Psoas muscle (tissue), 8 donors: ENCODE data around the gene POFUT2. TPM values are rescaled to one million over a fixed set of nuclear protein-coding genes. Genes with fewer than 3 reads are reported as not detected.

Experiments used
- ATAC-seq, 4 donors: fragments of 200-7000 bp; cut with Tn5 transposase; one replicate each; pipeline ENCODE4 v1.9.1; 2020; ENCODE audit warnings: moderate library complexity in 3 of 4, mild to moderate bottlenecking in 2 of 4
- DNase-seq, 2 donors: peaks; one replicate each; pipeline ENCODE4 v3.0.0-alpha.2; 2020
- H3K27ac ChIP-seq: fragments of 200-600 bp; one replicate; pipeline ENCODE4 v1.8.0; 2022
- H3K27me3 ChIP-seq, 3 donors: fragments of 200-600 bp in 1 of 3; one replicate each; pipeline versions ENCODE4 v1.6.1 to v1.8.0; 2013 to 2022; ENCODE audit warnings: low read length in 2 of 3, mild to moderate bottlenecking in 2 of 3, moderate library complexity in 1 of 3; ENCODE audit not compliant: insufficient read depth in 3 of 3
- H3K36me3 ChIP-seq, 2 donors: fragments of 200-600 bp in 1 of 2; one replicate each; pipeline versions ENCODE4 v1.6.1 to v1.8.0; 2013 to 2022; ENCODE audit warnings: low read depth in 1 of 2, mild to moderate bottlenecking in 1 of 2, moderate library complexity in 1 of 2; ENCODE audit not compliant: insufficient read depth in 1 of 2
- H3K4me1 ChIP-seq: fragments of 200-600 bp; one replicate; pipeline ENCODE4 v1.8.0; 2022
- H3K4me3 ChIP-seq: fragments of 200-600 bp; one replicate; pipeline ENCODE4 v1.8.0; 2022; ENCODE audit warnings: mild to moderate bottlenecking
- H3K9me3 ChIP-seq: fragments of 200-600 bp; one replicate; pipeline ENCODE4 v1.8.0; 2022
- WGBS, 3 donors: extraction: QIAGEN DNeasy Blood & Tissue Kit; methylation state at CpG; one replicate each; pipeline versions ENCODE4 v1.1.6 to v1.1.7; 2013; 5-methylcytosine and 5-hydroxymethylcytosine counted together
- intact Hi-C, 2 donors: fragments of 100-400 bp; cut with DNase I; formaldehyde crosslinking; loops; one replicate each; pipeline versions ENCODE4 v1.11.0 to v1.14.2; 2022
- polyA plus RNA-seq, 3 donors: library from polyadenylated mRNA; stranded (reverse); fragments of 200-250 nt; gene quantifications; one replicate each; pipeline ENCODE4 v1.2.3, GENCODE V29; 2013
- total RNA-seq, 4 donors: library from RNA; stranded (reverse); fragmentation: NEBNext Ultra II Directional in 2 of 4; extraction: Animal tissue kit (Norgen Biotek cat#: 25700) in 2 of 4; gene quantifications; one replicate each; pipeline versions ENCODE4 v1.2.1 to v1.2.4, GENCODE V29; 2021 to 2023
- TF ChIP-seq, protein P1 (sequence below): fragments of 200-600 bp; IDR thresholded peaks from one replicate; pipeline ENCODE4 v1.8.0; 2022; ENCODE audit warnings: antibody characterized with exemption
- donor health status: healthy with polysubstance abuse.
- donor health status: DM: no; HTN: no; CAD: no; lungs with moderate emphysema.
- donor health status: Bipolar disorder and iron deficiency.
- donor health status: healthy.
- donor health status: DM: yes; HTN: yes; CAD: no.
- donor health status: DM: no; HTN: no; CAD: no.
- donor health status: DM: no; HTN: no; CAD: no.
- donor health status: DM: yes; HTN: yes; CAD: no.

The POFUT2 gene
- total and polyA plus RNA-seq, 7 donors = 5.6 to 13.9 (median 10.8) TPM

DNA sequence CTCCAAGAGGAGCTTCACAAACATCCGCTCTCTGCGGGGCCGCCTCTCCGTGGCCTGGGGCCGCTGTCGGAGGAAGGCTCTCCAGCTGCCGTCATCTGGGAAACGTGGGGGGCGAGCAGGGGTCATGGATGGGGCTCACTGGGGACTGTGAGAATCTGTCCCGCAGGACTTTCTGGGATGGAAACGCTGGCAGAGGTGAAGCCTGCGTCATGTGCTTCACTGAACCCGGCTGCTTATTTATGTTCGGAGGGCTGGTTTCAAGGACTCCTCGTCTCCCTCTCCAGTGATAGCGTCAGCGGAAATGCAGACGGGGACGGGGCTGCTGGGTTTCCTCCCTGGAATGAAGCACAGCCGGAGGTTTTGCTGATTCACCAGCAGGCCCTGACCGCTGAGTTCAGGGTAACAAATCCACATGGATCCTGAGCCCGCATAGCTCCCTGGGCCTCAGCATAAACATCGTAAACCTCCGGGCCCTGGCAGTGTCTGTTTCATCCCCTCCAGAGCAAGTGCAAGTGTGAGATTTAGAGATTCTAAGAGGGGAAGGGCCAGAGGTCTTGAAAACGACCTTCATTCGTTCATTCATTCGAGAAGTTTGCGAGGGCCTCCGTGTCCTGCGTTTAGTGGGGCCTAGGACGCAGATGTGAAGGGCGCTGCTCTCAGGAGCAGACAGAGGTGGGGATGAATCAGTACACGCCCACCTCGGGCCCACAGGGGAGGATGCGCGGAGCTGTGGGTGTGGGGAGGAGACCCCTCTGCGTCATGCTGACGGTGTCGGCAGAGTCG lies 7.0 kb upstream of the POFUT2 start:
- Histone ChIP-seq H3K27ac (peak overlapping the region; percentile 82), H3K27me3 (peaks cover 0 to 15% (median 2%) of the 10 kb centered on the region in 3 donors), H3K4me3 (no peak overlapping the region), H3K9me3 (no peaks in the 10 kb centered on the region), H3K36me3 (no peaks in the 10 kb centered on the region), H3K4me1 (peaks cover 18% of the 10 kb centered on the region)
- ATAC-seq = peak; percentile 34 to 51 (median 48)
- WGBS, 3 donors = 39 to 50% (median 40%) methylated on average over 40 of the region's 40 CpGs
- TF ChIP-seq, protein P1, sequence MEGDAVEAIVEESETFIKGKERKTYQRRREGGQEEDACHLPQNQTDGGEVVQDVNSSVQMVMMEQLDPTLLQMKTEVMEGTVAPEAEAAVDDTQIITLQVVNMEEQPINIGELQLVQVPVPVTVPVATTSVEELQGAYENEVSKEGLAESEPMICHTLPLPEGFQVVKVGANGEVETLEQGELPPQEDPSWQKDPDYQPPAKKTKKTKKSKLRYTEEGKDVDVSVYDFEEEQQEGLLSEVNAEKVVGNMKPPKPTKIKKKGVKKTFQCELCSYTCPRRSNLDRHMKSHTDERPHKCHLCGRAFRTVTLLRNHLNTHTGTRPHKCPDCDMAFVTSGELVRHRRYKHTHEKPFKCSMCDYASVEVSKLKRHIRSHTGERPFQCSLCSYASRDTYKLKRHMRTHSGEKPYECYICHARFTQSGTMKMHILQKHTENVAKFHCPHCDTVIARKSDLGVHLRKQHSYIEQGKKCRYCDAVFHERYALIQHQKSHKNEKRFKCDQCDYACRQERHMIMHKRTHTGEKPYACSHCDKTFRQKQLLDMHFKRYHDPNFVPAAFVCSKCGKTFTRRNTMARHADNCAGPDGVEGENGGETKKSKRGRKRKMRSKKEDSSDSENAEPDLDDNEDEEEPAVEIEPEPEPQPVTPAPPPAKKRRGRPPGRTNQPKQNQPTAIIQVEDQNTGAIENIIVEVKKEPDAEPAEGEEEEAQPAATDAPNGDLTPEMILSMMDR = no peak
- intact Hi-C loops = loop anchor here in 1 of 2 donors (5.0 to 10.0 kb wide), 2 partner anchors 152 to 530 kb away; no protein-coding TSS in a partner anchor
- peak; percentile 82 to 86 for DNase-seq

GRCh38 chr21:45293726-45294401 lies 6.2 kb upstream of the POFUT2 start:
- Histone ChIP-seq H3K27me3 (peaks cover 0 to 15% (median 0%) of the 10 kb centered on the region in 3 donors), H3K36me3 (no peaks in the 10 kb centered on the region), H3K9me3 (no peaks in the 10 kb centered on the region), H3K27ac (peak overlapping the region; percentile 82), H3K4me1 (peaks cover 19% of the 10 kb centered on the region), H3K4me3 (no peak overlapping the region)
- intact Hi-C loops = loop anchor here (2.0 to 10.0 kb wide), 3 partner anchors 145 to 531 kb away; no protein-coding TSS in a partner anchor
- ATAC-seq (peak in 1 of 4 donors; percentile 2), DNase-seq (no peak)
- WGBS, 3 donors = 58 to 68% (median 68%) methylated on average over 22 to 23 of the region's 23 CpGs
- TF ChIP-seq, protein P1 = no peak

- Histone ChIP-seq H3K4me3 (no peak overlapping the region), H3K4me1 (peaks cover 25% of the 10 kb centered on the region), H3K9me3 (no peaks in the 10 kb centered on the region), H3K27me3 (peaks cover 0 to 15% (median 0%) of the 10 kb centered on the region in 3 donors), H3K27ac (peak overlapping the region; percentile 82), H3K36me3 (no peaks in the 10 kb centered on the region)
- 73 to 78% (median 74%) methylated on average over 19 of the region's 19 CpGs for WGBS, 3 donors
- TF ChIP-seq, protein P1 = no peak
- intact Hi-C loops = loop anchor here (2.0 to 10.0 kb wide), 3 partner anchors 146 to 532 kb away; no protein-coding TSS in a partner anchor
- ATAC-seq (peak in 1 of 4 donors; percentile 9), DNase-seq (no peak)
These were observed 5.6 kb upstream of the POFUT2 start for GRCh38 chr21:45293220-45293725.

GRCh38 chr21:45292399-45293219 lies 4.9 kb upstream of the POFUT2 start:
- WGBS, 3 donors = 19 to 25% (median 24%) methylated on average over 19 to 24 of the region's 24 CpGs
- intact Hi-C loops = loop anchor here (1.0 to 10.0 kb wide), 4 partner anchors 146 to 532 kb away; no protein-coding TSS in a partner anchor
- peaks cover 25% of the 10 kb centered on the region for H3K4me1 ChIP-seq
- peak overlapping the region; percentile 82 for H3K27ac ChIP-seq
- H3K27me3 ChIP-seq = peaks cover 0 to 15% (median 0%) of the 10 kb centered on the region in 3 donors
- DNase-seq = peak; percentile 87 to 91
- H3K9me3 ChIP-seq = no peaks in the 10 kb centered on the region
- no peaks in the 10 kb centered on the region for H3K36me3 ChIP-seq
- ATAC-seq = peak; percentile 68 to 80 (median 76)
- TF ChIP-seq, protein P1 = peak; percentile 96
- H3K4me3 ChIP-seq = no peak overlapping the region
